HK-2 (cell line): Measurements from ENCODE around the gene AANAT.

Experiments
- DNase-seq: peaks from one replicate; pipeline ENCODE4 v3.0.0-alpha.2; 2018; ENCODE audit not compliant: unreplicated experiment

AANAT gene

DNA sequence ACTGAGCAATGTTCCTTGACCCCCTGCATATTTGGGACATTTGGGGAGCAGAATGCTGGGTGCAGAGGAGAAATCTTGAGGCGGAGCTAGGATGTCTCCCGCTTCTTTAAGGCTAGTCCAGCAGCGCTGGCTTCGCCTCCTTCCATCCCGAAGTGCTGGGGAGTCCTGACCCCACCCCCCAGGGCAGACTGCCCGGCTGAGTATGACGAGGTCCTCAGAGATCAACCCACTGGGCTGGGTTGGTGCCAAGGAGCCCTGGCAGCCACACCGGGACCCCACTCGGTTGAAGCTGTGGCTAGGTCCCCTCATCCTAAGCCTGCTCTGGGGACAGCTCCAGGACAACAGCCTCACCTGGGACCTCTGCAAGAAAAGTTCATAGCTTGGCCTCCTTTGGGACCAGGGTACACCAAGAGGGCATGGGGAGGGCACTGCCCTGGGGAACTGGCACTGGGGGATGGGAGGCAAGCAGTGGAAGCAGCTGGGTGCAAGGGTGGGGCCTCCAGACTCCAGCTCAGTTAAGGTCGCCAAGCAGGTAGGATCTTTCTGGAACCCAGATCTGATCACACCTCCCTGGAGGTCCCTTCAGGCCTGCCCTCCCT is 22.8 kb downstream of the AANAT start:
- DNase-seq = no peak

DNA sequence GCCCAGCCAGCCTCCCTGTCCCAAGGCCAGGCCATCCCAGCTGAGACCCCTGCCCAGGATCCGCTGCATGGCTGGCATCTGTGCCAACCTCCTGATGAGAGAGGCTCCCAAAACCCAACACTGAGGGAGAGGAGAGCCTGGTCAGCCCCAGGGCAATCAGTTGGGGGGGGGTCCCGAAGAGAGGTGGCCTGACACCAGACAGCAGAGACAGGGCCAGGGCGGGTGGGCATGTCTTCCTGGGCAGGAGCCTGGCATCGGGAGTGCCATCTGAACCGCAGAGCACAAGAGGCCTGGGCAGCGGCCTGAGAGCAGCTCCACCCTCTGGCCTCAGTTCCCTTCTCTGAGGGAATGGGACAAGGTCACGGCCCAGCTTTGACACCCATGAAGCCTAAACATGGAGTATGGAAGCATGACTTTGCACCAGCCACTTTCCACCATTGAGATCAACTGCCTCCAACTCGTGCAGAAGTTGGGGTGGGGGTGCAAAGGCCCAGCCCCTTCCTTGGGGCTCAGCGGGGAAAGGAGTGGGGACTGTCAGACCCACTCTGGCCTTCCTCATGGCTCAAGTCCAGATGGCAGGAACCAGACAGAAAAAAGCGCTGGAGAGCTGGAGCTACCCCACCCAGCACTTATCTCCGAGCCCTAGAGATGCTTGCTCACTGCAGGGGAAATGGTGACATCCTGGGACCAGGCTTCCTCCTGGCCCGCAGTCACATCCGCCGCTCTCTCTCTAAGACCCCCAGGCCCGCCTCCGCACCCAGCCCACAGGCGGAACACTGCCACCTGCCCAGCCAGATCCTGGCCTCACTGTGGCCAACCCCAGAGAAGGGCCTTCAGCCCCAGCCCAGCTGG is 24.1 kb downstream of the AANAT start:
- no peak for DNase-seq

DNA sequence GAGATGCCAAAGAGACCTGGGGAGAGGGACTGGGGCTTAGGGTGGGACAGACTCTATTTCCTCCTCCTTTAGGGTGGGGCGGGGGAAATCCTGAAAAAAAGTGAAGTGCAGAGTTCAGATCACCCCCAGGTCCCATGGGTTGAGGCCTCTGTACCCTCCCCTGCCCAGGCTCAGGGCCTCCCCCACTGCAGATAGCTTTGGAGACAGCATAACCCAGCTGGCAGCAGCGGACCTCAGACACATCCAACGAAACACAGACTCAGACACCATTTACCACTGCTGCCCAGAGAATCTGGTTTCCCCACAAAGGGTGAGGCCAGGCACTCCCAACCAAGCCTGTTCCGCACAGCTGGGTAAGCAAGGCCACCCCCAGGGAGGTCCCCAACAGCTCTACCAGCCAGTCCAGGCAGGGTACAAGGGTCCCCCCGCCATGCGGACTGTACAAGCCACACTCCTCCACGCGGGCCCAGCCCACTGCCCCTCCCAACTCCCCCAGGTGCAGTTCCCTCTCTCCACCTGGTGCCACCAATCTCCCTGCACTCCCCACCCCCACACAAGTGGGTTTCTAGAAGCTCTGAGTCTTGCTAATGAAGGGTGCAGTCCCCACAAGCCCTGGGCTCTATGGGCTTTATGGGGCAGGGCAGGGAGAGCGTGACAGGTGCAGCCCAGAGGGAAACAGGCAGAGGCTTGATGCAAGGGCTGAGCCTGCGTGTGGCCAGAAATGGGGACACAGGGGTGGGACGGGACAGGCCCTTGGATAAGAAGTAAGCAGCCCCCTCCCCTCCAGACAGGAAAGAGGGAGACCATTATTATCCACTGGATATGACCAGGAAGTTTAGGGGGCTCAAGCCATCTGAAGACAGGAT is 25.0 kb downstream of the AANAT start:
- DNase-seq = no peak

DNA sequence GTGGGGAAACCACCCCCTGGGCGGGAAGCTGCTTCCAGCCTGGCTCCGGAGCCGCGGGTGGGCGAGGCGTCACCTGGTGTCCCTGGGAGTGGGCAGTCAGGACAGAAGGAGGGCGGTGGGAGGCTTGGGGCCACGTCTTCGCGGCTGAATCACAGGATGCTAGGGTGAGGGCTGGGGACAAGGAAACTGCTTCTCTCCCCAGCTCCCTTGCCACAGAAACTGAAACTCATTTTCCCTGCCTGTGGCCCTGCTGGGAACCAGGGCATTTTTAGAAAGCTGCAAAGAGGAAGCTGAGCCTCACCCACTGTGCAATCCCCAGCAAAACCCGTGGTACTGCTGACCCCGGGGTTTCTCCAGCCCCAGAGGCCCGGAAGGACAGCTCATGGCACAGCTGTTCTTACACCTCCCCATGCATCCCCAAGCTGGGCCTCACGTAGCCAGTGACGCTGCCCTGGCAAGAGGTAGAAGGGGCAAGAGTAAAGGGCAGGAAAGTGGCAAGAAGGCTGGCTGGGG is 25.6 kb downstream of the AANAT start:
- peak; percentile 69 for DNase-seq

DNA sequence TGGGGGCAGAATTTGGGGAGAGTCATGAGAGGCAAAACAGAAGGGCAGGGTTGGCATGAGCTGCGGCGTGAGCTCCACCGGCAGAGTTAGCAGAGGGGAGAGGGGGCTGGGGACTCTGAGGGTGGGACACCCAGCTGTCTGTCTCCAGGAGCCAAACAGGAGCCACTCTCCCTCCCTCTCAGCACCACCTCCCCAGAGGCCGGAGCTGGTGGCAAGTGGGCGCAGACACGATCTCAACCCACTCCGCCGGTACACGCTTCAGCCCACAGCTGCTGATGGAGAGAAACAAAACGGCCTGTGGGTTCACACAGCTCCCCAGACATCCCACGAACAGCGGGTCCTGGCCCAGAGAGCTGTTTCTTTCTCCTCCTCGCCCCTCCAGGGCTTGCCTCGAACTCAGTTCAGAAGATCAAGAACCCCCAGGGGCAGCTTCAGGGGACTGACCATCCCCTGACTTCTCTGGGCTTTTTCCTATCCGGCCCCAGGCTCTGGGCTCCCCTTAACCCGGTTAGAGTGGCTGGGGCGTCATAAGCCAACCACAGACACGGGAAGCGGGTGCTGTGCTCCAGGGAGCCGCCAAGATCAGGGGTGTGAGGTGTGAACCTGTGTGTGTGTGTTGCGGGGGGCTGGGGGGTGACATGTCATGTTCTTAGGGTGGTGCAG is 26.2 kb downstream of the AANAT start:
- DNase-seq = no peak

DNA sequence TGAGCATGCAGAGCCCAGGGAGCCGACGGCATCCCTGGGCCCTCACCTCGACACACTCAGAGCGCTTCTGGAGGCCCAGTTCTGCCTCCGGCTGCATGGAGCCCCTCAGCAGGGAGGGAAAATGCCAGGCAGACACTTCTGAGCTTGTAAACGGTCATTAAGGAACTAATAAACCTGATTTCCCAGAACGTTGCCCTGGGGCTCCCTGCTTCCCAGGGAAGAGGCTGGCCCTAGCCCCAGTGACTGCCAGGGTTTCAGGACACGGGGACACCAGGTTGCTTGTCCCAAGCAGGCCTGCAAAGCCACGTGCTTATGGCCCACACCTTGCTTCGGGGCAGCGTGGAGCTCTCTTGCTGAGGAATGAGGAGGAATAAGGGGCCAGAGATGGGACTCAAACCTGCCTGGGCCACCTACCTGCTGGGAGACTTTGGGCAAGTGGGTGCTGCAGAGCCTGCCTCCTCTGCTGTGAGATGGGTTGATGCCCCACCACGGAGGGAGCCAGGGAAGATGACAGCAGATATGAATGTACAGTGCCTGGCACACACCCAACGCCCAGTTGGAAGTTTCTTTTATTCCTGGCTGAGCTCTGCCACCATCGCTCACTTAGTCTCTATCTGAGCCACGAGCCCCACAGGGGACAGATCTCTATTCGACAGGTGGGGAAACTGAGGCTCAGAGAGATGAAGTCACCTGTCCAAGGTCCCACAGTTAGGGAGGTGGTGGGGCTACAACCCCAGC is 28.4 kb downstream of the AANAT start:
- DNase-seq = no peak

DNA sequence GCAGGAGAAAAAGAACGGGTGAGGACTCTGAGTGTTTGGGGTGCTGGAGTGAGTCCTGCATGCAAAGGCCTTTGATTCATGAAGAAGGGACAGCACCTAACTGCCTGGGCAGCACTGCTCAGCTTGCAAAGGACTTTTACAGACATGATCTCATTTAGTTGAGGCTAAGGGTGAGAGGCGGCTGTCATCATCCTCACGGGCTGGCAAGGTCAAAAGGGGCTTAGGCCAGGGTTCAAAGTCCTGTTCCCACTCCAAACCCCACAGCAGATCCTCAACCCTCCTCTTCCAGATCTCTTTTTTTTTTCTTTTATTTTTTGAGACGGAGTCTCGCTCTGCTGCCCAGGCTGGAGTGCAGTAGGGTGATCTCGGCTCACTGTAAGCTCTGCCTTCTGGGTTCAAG is 29.1 kb downstream of the AANAT start:
- DNase-seq = no peak

DNA sequence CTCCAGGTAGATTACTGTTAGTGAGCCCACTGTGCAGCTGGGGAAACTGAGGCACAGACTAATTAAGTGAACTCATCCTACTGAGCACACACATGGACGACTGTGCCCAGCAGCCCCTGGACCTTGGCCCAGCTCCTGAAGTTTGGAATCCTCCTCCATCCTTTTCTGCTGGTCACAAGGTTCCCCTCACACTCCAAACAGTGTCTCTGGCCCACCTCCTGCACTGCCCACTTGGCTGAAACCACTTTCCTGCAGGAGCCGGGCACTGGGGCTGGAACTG is 30.2 kb downstream of the AANAT start:
- no peak for DNase-seq

DNA sequence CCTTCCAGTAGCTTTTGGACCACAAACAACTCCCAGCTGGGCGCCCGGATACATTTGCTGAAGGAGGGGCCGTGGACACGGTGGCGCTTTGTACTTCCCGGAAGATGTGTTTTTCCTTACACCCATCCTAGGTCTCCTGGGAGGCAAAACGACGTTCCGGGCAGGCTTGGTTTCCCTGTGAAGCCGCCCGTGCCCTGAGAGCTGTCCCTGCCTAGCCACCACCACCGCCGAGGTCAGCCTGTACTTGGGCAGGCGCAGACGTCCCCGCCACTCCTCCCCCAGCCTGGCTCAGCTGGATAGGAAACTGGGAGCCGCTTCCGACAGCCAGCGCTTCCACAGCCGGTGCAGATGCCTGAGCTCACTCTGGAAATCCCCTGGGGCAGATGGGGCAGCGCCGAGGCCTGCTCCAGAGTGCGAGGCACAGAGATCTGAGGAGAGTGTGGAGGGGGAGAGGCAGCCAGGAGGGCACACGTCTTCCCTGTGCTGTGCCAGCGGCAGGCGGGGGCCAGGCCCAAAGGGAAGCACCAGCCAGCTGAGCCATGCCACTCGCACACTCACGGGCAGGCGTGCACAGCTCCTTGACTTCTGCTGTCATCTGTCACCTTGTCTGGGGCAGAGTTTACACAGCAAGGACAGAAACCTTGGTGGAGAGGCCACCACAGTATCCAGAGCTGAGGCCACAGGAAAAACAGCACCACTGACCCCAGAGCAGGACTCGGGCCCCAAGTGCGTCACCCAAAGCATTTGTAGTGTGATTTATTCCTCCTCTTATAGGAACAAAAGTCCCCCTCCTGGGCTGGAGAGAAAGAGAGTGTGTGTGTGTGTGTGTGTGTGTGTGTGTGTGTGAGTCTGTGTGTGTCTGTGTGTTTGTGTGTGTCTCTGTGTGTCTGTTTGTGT is 30.8 kb downstream of the AANAT start:
- DNase-seq = peak; percentile 94

DNA sequence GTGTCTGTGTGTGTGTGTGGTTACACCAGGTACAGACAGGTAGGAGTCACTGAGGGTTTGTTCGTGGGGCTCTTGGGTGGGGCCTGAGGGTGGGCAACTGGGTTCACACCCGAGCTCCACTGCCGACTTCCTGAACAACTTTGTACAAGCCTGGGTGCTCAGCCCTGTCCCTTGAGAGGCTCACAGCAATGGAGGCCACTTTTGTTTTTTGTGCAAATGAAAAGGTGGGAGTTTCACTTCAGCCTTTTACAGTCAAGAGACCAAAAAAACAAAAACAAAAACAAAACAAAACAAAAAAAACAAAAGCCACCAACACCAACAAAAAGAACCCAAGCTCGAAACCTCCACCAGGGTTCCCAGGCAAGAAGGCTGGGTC is 31.5 kb downstream of the AANAT start:
- no peak for DNase-seq

DNA sequence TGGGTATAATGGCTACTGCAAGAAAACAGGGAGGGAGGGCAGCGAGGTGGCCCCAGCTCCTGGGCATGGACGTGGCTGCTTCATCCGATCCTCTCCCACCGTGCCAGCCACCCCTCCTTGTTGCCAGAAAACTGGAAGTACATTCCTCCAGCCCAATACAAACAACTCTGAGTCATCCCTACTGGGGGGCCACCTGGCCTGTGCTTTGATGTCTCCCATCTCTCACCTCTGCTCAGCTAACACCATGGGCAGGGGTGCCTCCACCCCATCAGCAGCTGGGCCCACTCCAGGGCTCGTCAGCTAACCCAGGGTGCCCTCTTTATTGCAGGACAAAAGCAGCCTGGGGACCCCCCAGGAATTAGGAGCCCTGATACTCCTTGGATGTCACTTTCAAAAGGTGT is 31.9 kb downstream of the AANAT start:
- DNase-seq = no peak

DNA sequence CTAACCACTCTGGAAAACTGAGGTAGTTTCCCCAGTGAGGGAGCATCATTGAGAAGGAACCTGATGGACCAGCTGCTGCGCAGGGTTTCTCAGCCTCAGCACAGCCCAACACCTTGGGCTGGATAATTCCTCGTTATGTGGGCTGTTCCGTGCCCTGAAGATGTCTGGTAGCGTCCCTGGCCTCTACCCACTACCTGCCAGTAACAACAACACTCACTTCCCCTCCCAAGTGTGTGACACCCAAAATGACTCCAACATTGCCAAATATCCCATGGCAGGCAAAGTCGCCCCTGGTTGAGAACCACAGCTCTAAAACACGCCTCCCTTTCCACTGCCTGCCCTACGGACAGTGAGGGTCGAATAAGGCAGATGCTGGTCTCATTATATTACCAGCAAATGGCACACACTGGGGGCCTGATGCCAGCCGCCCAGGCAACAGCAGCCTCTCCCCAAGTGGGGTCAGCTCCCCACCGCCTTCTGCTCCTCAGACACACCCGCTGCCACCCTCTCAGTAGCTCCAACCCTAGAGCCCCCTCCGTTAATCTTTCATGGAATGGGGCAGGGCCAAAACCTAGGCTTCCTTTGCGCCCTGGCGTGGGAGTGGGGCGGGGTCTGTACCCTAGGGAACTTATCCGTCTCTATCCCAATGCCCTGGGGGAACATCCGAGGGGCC is 32.8 kb downstream of the AANAT start:
- peak; percentile 51 for DNase-seq

DNA sequence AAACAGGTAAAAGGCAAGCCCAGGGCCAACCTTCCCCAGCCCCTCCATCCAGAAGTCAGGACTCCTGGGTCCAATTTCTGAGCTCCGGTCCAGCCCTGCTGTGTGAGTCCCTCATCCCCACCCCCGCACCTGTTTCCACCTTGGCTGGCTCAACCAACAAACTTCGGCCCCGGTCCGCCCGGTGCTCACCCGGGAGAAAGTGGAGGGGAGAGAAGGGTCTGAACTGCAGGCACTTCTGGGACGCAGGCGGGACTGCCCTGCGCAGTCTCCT is 33.3 kb downstream of the AANAT start:
- DNase-seq = peak; percentile 36

DNA sequence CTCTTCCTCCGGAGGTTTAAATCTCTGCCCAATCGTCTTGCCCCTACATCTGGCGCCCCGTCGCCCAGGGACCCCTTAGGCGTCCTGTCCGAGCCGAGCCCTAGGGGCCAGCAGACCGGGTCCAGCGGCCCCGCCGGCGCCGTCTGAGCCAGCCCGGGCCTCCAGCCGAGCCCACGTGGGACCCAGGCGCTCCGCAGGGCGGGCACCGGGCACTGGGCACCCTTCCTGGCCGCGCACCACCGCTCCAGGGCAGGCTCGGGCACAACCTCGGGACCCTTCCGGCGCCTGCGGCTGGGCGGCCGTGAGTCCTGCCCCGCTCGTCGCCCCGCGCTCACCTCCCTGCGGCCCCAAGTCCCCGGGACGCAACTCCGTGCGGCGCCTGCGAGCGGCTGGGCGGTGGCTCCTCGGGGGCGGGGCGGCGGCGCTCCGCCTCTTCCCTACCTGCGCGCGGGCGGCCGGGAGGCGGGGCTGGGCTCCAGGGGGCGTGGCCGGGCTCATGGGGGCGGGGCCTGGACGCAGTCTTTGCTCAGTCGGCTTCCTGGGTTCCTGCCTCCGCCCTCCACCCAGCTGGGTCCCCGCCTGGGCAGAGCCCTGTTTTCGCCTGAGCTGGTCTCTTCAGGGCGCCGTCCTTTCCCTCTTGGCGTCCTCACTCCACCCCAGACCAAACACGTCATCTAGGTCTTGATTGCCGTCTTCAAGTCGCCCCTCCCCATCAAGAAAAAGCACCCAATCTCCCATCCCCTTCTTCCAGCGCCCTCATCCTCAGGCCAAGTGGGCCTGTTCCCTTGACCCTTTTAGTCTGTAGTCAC is 33.8 kb downstream of the AANAT start, which contains the start of gene RHBDF2:
Gene RHBDF2 (minus strand): TSS at position 406 of the 809 bp plus-strand sequence. CDS start 19,899 bp downstream, outside the sequence.
- peak; percentile 96 for DNase-seq

DNA sequence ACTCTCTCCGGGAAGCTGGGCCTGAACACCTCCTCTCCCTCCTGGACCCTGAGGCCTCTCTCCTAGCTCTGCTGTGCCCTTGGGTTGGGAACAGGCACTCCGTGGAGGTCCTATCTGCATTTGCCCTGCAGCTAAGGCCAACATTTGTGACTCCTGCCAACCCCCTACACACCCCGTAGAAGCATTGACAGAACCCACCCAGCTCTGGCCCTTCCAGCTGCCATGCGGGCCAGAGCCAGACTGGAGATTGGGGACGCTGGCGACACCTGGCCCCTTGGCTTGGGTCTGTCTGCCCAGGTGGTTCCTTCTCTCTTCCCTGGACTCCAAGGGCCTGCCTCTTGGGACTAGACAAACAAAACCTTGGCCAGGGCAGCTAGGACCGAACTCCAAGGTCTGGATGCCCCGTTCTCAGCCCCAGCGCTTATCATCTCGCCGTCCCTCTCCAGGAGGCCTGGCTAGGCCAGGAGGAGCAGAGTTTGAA is 34.5 kb downstream of the AANAT start:
- DNase-seq = no peak

DNA sequence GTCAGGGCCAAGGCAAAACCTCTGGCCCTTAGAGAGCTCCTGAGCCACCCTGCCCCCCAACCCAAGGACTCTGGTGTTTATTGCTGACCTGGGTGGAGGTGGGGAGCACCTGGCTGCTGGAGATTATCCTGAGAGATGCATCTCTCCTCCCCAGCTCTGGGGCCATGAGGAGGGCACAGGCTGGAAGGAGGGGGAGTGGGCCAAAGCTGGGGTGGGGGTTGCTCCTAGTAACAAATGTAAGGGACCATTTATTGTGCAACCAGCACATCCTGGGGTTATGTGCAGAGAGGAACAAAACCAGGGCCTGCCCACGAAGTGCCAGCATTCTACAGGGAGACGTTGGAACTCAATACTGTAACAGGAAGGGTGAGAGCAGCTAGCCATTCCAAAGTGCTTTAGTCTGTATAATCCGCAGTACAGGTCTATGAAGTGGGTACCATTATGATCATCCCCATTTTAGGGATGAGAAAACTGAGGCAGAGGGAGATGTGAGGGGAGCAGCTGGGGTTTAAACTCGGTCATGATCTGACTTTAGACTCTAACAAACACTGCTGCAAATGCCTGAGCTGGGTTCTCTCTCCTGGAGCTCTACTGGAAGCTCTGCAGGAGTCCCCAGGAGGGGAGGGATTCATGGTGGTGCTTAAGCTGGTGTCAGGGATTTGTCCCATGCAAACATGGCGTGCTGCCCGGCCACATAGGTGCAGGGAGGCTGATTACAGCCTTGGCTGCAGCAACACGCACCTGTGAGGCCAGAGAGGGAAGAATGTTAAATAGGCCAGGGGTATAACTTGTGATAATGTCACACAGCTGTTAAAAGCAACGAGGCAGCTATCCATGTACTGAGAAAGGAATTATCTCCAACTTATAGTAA is 35.2 kb downstream of the AANAT start:
- DNase-seq = no peak

DNA sequence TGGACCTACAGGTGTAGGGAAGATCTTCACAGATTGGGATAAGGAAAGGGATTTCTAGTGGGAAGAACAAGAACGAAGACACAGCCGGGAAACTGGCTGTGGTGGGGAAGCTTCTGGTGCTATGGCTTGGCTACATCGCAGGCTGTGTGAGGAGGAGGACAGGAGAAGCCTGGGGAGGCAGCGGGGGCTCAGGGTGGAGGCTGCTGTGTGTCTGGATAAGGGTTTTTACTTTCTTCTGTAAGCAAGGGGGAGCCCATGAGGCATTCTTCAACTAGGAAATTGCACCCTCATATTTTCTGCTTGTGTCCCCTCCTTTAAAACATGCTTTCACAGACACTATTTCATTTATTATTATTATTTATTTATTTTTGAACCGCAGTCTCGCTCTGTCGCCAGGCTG is 36.7 kb downstream of the AANAT start:
- no peak for DNase-seq
